ENCODE results near the gene KCNQ5. TPM values are rescaled to one million over a fixed set of nuclear protein-coding genes. Genes with fewer than 3 reads are reported as not detected.

KCNQ5 gene
- total and polyA plus RNA-seq, 2 donors (not counting 1 experiment from before 2014, with no cell fraction given): 0.74 to 4.6 TPM

- Histone ChIP-seq H3K9ac (ENCODE audit: insufficient read depth, low read length) (no peak overlapping the region), H3K79me2 (ENCODE audit: control insufficient read depth, insufficient read depth, low read length) (no peaks in the 10 kb centered on the region), H2AFZ (ENCODE audit: low read length) (no peak overlapping the region), H4K20me1 (ENCODE audit: control insufficient read depth, extremely low read depth, insufficient read depth, low read length) (no peaks in the 10 kb centered on the region), H3K4me2 (ENCODE audit: extremely low read depth, insufficient read depth, low read length) (no peak overlapping the region), H3K27me3 (ENCODE audit: control insufficient read depth, insufficient read depth, low read length) (no peaks in the 10 kb centered on the region), H3K36me3 (ENCODE audit: control insufficient read depth, insufficient read depth, low read length) (no peaks in the 10 kb centered on the region), H3K9me3 (ENCODE audit: control insufficient read depth, insufficient read depth, low read depth, low read length) (no peaks in the 10 kb centered on the region), H3K4me3 (replicated peaks in 1 of 4; ENCODE audit: control extremely low read depth in 1 of 4, insufficient read depth in 1 of 4, low read depth in 3 of 4, low read length in 4 of 4) (no peak overlapping the region), H3K4me1 (ENCODE audit: control insufficient read depth, extremely low read depth, insufficient read depth, low read length) (no peaks in the 10 kb centered on the region), H3K27ac (ENCODE audit: insufficient read depth, low read length) (no peak overlapping the region)
- DNase-seq (ENCODE audit: low read depth in 2 of 2): no peak
- TF ChIP-seq, protein P1, sequence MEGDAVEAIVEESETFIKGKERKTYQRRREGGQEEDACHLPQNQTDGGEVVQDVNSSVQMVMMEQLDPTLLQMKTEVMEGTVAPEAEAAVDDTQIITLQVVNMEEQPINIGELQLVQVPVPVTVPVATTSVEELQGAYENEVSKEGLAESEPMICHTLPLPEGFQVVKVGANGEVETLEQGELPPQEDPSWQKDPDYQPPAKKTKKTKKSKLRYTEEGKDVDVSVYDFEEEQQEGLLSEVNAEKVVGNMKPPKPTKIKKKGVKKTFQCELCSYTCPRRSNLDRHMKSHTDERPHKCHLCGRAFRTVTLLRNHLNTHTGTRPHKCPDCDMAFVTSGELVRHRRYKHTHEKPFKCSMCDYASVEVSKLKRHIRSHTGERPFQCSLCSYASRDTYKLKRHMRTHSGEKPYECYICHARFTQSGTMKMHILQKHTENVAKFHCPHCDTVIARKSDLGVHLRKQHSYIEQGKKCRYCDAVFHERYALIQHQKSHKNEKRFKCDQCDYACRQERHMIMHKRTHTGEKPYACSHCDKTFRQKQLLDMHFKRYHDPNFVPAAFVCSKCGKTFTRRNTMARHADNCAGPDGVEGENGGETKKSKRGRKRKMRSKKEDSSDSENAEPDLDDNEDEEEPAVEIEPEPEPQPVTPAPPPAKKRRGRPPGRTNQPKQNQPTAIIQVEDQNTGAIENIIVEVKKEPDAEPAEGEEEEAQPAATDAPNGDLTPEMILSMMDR (conservative IDR thresholded peaks at IDR 0.05 in 1 of 2, IDR thresholded peaks at IDR 0.05 in 1 of 2; ENCODE audit: low read depth in 1 of 2, low read length in 2 of 2): no peak
- no peak for TF ChIP-seq EZH2 (IDR thresholded peaks at IDR 0.05; ENCODE audit: low read length, missing control alignments)
Measured at GRCh38 chr6:73086726-73087125, 464.9 kb downstream of the KCNQ5 start.

DNA sequence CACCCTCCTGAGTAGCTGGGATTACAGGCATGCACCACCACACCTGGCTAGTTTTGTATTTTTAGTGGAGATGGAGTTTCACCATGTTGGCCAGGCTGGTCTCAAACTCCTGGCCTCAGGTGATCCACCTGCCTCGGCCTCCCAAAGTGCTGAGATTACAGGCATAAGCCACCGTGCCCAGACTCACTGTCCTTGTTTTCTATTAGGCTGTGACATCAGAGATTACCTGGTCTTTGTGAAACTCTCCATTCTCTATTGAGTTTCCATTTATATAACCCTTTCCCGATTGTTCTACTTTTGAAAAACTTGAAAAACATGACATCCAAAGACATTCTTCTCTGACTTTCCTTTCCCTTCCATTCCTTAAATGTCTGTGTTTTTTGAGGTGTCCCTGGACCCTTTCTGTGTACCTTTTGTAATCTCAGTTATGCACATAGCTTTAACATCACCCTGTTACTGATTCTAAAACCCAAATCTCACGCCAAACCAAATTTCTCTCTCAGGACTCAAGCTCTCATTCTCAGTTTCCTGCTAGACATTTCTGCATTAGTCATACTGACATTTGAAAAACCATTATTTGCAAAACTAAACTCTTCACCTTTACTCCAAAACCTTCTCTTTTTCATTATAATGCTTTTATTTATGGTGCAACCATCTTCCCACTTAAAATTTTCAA lies 466.4 kb downstream of the KCNQ5 start:
- peak in 1 of 2 donors; percentile 13 for DNase-seq (ENCODE audit: low read depth in 2 of 2)
- no peaks in the 10 kb centered on the region for H3K9me3 ChIP-seq (ENCODE audit: control insufficient read depth, insufficient read depth, low read depth, low read length)
- H4K20me1 ChIP-seq (ENCODE audit: control insufficient read depth, extremely low read depth, insufficient read depth, low read length): no peaks in the 10 kb centered on the region
- H2AFZ ChIP-seq (ENCODE audit: low read length): no peak overlapping the region
- no peaks in the 10 kb centered on the region for H3K4me1 ChIP-seq (ENCODE audit: control insufficient read depth, extremely low read depth, insufficient read depth, low read length)
- H3K9ac ChIP-seq (ENCODE audit: insufficient read depth, low read length): no peak overlapping the region
- no peak overlapping the region for H3K27ac ChIP-seq (ENCODE audit: insufficient read depth, low read length)
- no peaks in the 10 kb centered on the region for H3K27me3 ChIP-seq (ENCODE audit: control insufficient read depth, insufficient read depth, low read length)
- no peaks in the 10 kb centered on the region for H3K36me3 ChIP-seq (ENCODE audit: control insufficient read depth, insufficient read depth, low read length)
- no peaks in the 10 kb centered on the region for H3K79me2 ChIP-seq (ENCODE audit: control insufficient read depth, insufficient read depth, low read length)
- no peak overlapping the region for H3K4me2 ChIP-seq (ENCODE audit: extremely low read depth, insufficient read depth, low read length)
- no peak overlapping the region for H3K4me3 ChIP-seq (replicated peaks in 1 of 4; ENCODE audit: control extremely low read depth in 1 of 4, insufficient read depth in 1 of 4, low read depth in 3 of 4, low read length in 4 of 4)
- TF ChIP-seq, protein P1 (conservative IDR thresholded peaks at IDR 0.05 in 1 of 2, IDR thresholded peaks at IDR 0.05 in 1 of 2; ENCODE audit: low read depth in 1 of 2, low read length in 2 of 2): no peak
- TF ChIP-seq EZH2 (IDR thresholded peaks at IDR 0.05; ENCODE audit: low read length, missing control alignments): no peak

- H3K4me1 ChIP-seq (ENCODE audit: control insufficient read depth, extremely low read depth, insufficient read depth, low read length): no peaks in the 10 kb centered on the region
Measured at GRCh38 chr6:73104921-73105320, 483.1 kb downstream of the KCNQ5 start.

More at GRCh38 chr6:73104921-73105320, 483.1 kb downstream of the KCNQ5 start:
- DNase-seq (ENCODE audit: low read depth in 2 of 2): no peak
- Histone ChIP-seq H3K4me2 (ENCODE audit: extremely low read depth, insufficient read depth, low read length) (no peak overlapping the region), H3K27ac (ENCODE audit: insufficient read depth, low read length) (no peak overlapping the region), H3K9me3 (ENCODE audit: control insufficient read depth, insufficient read depth, low read depth, low read length) (no peaks in the 10 kb centered on the region), H3K36me3 (ENCODE audit: control insufficient read depth, insufficient read depth, low read length) (no peaks in the 10 kb centered on the region), H3K4me3 (replicated peaks in 1 of 4; ENCODE audit: control extremely low read depth in 1 of 4, insufficient read depth in 1 of 4, low read depth in 3 of 4, low read length in 4 of 4) (no peak overlapping the region), H3K27me3 (ENCODE audit: control insufficient read depth, insufficient read depth, low read length) (no peaks in the 10 kb centered on the region), H4K20me1 (ENCODE audit: control insufficient read depth, extremely low read depth, insufficient read depth, low read length) (no peaks in the 10 kb centered on the region), H2AFZ (ENCODE audit: low read length) (no peak overlapping the region), H3K79me2 (ENCODE audit: control insufficient read depth, insufficient read depth, low read length) (no peaks in the 10 kb centered on the region), H3K9ac (ENCODE audit: insufficient read depth, low read length) (no peak overlapping the region)
- no peak for TF ChIP-seq EZH2 (IDR thresholded peaks at IDR 0.05; ENCODE audit: low read length, missing control alignments)
- TF ChIP-seq, protein P1 (conservative IDR thresholded peaks at IDR 0.05 in 1 of 2, IDR thresholded peaks at IDR 0.05 in 1 of 2; ENCODE audit: low read depth in 1 of 2, low read length in 2 of 2): no peak
